Measurements from ENCODE around the gene KIF14. TPM values are rescaled to one million over a fixed set of nuclear protein-coding genes. Genes with fewer than 3 reads are reported as not detected.

Gene KIF14
- total and polyA plus RNA-seq, 2 experiments from 2014 or later = 13.3 to 23.2 TPM

DNA sequence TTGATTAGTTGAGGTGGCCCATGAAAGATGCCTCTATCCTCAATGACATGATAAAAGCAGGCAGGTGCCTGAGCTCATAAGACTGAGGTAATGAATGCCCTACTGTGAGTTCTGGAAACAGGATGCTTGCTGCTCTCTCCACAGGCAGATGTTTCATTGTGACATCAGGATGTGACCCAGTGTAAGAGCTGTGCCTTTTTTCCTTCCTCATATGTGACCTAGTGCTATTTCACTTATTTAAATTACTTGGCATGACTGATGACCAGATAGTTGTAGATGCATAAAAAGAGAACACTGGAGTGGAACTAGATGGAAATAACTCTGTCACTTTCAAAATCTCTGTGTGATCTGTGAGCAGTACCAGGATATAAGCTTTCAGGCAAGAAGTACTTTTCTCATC, 31.9 kb downstream of the KIF14 start:
- no peaks in the 10 kb centered on the region for H3K4me1 ChIP-seq (ENCODE audit: insufficient read depth)
- Mint-ChIP-seq H3K36me3 (ENCODE audit: low read depth) (peaks cover 44% of the 10 kb centered on the region), H3K9me3 (no peaks in the 10 kb centered on the region), H3K27ac (no peak overlapping the region), H3K4me1 (no peaks in the 10 kb centered on the region), H3K27me3 (ENCODE audit: insufficient read depth, low read depth, poor library complexity) (no peaks in the 10 kb centered on the region), H3K4me3 (no peak overlapping the region)
- ATAC-seq = no peak
- no peak for TF ChIP-seq JUNB (IDR thresholded peaks at IDR 0.05; ENCODE audit: unreplicated experiment)
- no peaks in the 10 kb centered on the region for H3K9me2 ChIP-seq (ENCODE audit: insufficient read depth)
- no peaks in the 10 kb centered on the region for H3K27me3 ChIP-seq (ENCODE audit: insufficient read depth)
- H3K36me3 ChIP-seq (ENCODE audit: insufficient read depth) = peaks cover 61% of the 10 kb centered on the region
- H3K4me2 ChIP-seq = no peak overlapping the region
- no peaks in the 10 kb centered on the region for H3F3A ChIP-seq (replicated peaks; ENCODE audit: low read depth)
- no peaks in the 10 kb centered on the region for H3K79me2 ChIP-seq (replicated peaks; ENCODE audit: insufficient read depth)
- no peak overlapping the region for H2AFZ ChIP-seq
- no peak for DNase-seq (ENCODE audit: low spot score)
- no peak overlapping the region for H3K27ac ChIP-seq (ENCODE audit: low read depth)
- 0 out of 2 replicates have a peak, but pooled peaks cover 12% of the 10 kb centered on the region for H4K20me1 ChIP-seq (replicated peaks; ENCODE audit: insufficient read depth)
- no peak overlapping the region for H3K4me3 ChIP-seq

DNA sequence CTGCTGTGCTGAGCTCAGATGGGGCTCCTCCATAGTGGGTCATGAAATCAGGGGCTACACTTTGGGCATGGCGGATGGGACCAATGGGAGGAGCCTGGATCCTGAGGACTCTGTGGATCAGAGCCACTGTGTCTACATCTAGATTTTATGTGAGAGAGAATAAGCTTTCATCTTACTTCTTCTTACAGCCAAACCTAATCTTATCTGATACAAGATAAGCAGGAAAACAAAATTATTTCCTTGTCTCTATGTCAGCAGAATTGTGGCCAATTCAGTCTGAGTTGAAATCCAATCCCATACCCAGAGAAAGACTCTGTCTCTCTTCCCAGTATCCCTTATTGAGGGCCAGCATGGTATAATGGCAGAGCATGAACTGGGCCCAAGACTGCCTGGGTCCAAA, 56.2 kb downstream of the KIF14 start:
- Histone ChIP-seq H3K79me2 (replicated peaks; ENCODE audit: insufficient read depth) (no peaks in the 10 kb centered on the region), H4K20me1 (replicated peaks; ENCODE audit: insufficient read depth) (no peaks in the 10 kb centered on the region), H3F3A (replicated peaks; ENCODE audit: low read depth) (no peaks in the 10 kb centered on the region), H3K4me3 (no peak overlapping the region), H2AFZ (no peak overlapping the region), H3K4me1 (ENCODE audit: insufficient read depth) (peaks cover 9% of the 10 kb centered on the region), H3K27ac (ENCODE audit: low read depth) (no peak overlapping the region), H3K36me3 (ENCODE audit: insufficient read depth) (peaks cover 19% of the 10 kb centered on the region), H3K27me3 (ENCODE audit: insufficient read depth) (no peaks in the 10 kb centered on the region), H3K9me2 (ENCODE audit: insufficient read depth) (no peaks in the 10 kb centered on the region), H3K4me2 (no peak overlapping the region)
- Mint-ChIP-seq H3K27ac (no peak overlapping the region), H3K4me3 (no peak overlapping the region), H3K4me1 (peaks cover 17% of the 10 kb centered on the region), H3K36me3 (ENCODE audit: low read depth) (peaks cover 34% of the 10 kb centered on the region), H3K9me3 (no peaks in the 10 kb centered on the region), H3K27me3 (ENCODE audit: insufficient read depth, low read depth, poor library complexity) (peaks cover 5% of the 10 kb centered on the region)
- ATAC-seq = no peak
- DNase-seq (ENCODE audit: low spot score) = no peak
- TF ChIP-seq, protein P1, sequence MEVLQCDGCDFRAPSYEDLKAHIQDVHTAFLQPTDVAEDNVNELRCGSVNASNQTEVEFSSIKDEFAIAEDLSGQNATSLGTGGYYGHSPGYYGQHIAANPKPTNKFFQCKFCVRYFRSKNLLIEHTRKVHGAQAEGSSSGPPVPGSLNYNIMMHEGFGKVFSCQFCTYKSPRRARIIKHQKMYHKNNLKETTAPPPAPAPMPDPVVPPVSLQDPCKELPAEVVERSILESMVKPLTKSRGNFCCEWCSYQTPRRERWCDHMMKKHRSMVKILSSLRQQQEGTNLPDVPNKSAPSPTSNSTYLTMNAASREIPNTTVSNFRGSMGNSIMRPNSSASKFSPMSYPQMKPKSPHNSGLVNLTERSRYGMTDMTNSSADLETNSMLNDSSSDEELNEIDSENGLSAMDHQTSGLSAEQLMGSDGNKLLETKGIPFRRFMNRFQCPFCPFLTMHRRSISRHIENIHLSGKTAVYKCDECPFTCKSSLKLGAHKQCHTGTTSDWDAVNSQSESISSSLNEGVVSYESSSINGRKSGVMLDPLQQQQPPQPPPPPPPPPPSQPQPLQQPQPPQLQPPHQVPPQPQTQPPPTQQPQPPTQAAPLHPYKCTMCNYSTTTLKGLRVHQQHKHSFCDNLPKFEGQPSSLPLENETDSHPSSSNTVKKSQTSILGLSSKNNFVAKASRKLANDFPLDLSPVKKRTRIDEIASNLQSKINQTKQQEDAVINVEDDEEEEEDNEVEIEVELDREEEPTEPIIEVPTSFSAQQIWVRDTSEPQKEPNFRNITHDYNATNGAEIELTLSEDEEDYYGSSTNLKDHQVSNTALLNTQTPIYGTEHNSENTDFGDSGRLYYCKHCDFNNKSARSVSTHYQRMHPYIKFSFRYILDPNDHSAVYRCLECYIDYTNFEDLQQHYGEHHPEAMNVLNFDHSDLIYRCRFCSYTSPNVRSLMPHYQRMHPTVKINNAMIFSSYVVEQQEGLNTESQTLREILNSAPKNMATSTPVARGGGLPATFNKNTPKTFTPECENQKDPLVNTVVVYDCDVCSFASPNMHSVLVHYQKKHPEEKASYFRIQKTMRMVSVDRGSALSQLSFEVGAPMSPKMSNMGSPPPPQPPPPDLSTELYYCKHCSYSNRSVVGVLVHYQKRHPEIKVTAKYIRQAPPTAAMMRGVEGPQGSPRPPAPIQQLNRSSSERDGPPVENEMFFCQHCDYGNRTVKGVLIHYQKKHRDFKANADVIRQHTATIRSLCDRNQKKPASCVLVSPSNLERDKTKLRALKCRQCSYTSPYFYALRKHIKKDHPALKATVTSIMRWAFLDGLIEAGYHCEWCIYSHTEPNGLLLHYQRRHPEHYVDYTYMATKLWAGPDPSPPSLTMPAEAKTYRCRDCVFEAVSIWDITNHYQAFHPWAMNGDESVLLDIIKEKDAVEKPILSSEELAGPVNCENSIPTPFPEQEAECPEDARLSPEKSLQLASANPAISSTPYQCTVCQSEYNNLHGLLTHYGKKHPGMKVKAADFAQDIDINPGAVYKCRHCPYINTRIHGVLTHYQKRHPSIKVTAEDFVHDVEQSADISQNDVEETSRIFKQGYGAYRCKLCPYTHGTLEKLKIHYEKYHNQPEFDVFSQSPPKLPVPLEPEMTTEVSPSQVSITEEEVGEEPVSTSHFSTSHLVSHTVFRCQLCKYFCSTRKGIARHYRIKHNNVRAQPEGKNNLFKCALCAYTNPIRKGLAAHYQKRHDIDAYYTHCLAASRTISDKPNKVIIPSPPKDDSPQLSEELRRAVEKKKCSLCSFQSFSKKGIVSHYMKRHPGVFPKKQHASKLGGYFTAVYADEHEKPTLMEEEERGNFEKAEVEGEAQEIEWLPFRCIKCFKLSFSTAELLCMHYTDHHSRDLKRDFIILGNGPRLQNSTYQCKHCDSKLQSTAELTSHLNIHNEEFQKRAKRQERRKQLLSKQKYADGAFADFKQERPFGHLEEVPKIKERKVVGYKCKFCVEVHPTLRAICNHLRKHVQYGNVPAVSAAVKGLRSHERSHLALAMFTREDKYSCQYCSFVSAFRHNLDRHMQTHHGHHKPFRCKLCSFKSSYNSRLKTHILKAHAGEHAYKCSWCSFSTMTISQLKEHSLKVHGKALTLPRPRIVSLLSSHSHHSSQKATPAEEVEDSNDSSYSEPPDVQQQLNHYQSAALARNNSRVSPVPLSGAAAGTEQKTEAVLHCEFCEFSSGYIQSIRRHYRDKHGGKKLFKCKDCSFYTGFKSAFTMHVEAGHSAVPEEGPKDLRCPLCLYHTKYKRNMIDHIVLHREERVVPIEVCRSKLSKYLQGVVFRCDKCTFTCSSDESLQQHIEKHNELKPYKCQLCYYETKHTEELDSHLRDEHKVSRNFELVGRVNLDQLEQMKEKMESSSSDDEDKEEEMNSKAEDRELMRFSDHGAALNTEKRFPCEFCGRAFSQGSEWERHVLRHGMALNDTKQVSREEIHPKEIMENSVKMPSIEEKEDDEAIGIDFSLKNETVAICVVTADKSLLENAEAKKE (CRISPR knock-in tag; IDR thresholded peaks at IDR 0.05) = no peak
- TF ChIP-seq NANOG (IDR thresholded peaks at IDR 0.05; ENCODE audit: borderline replicate concordance) = no peak
- no peak for TF ChIP-seq POLR2AphosphoS5 (IDR thresholded peaks at IDR 0.05; ENCODE audit: low read depth)
- no peak for TF ChIP-seq EZH2 (IDR thresholded peaks at IDR 0.05; ENCODE audit: low read depth, unreplicated experiment)
- no peak for TF ChIP-seq ZNF114 (CRISPR knock-in tag; IDR thresholded peaks at IDR 0.05)
- no peak for TF ChIP-seq CREB1 (CRISPR knock-in tag; IDR thresholded peaks at IDR 0.05; ENCODE audit: low read depth)
- TF ChIP-seq, protein P2, sequence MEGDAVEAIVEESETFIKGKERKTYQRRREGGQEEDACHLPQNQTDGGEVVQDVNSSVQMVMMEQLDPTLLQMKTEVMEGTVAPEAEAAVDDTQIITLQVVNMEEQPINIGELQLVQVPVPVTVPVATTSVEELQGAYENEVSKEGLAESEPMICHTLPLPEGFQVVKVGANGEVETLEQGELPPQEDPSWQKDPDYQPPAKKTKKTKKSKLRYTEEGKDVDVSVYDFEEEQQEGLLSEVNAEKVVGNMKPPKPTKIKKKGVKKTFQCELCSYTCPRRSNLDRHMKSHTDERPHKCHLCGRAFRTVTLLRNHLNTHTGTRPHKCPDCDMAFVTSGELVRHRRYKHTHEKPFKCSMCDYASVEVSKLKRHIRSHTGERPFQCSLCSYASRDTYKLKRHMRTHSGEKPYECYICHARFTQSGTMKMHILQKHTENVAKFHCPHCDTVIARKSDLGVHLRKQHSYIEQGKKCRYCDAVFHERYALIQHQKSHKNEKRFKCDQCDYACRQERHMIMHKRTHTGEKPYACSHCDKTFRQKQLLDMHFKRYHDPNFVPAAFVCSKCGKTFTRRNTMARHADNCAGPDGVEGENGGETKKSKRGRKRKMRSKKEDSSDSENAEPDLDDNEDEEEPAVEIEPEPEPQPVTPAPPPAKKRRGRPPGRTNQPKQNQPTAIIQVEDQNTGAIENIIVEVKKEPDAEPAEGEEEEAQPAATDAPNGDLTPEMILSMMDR (conservative IDR thresholded peaks at IDR 0.05; ENCODE audit: low read depth in 2 of 2) = no peak
- TF ChIP-seq ZNF331 (CRISPR knock-in tag; IDR thresholded peaks at IDR 0.05; ENCODE audit: low read depth) = no peak
- no peak for TF ChIP-seq JUNB (IDR thresholded peaks at IDR 0.05; ENCODE audit: unreplicated experiment)
- TF ChIP-seq, protein P3, sequence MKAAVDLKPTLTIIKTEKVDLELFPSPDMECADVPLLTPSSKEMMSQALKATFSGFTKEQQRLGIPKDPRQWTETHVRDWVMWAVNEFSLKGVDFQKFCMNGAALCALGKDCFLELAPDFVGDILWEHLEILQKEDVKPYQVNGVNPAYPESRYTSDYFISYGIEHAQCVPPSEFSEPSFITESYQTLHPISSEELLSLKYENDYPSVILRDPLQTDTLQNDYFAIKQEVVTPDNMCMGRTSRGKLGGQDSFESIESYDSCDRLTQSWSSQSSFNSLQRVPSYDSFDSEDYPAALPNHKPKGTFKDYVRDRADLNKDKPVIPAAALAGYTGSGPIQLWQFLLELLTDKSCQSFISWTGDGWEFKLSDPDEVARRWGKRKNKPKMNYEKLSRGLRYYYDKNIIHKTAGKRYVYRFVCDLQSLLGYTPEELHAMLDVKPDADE (IDR thresholded peaks at IDR 0.05) = no peak

Measured in GM23338 (cell line).